Neural progenitor cell (in vitro differentiated cells): ENCODE data around the gene LILRA5. TPM values are rescaled to one million over a fixed set of nuclear protein-coding genes. Genes with fewer than 3 reads are reported as not detected.
"Not testable (repeated sequence)": the region's sequence is repeated elsewhere in the genome, so short reads cannot be mapped to it uniquely, and the experiment has no call there.

Experiments used
- DNase-seq: peaks from one replicate; pipeline ENCODE4 v3.0.0-alpha.2; 2016; ENCODE audit warnings: low spot score
- H2AFZ ChIP-seq: fragments of 200-600 bp; sonication (generic); replicated peaks from 2 replicates; pipeline ENCODE4 v1.6.1; 2016; ENCODE audit warnings: antibody characterized with exemption
- H3F3A ChIP-seq: fragments of 200-600 bp; sonication (generic); 2 replicates; pipeline ENCODE4 v1.6.1; 2016; ENCODE audit warnings: antibody characterized with exemption, low read depth
- H3K27ac ChIP-seq: fragments of 200-600 bp; sonication (generic); 2 replicates; pipeline ENCODE4 v1.5.1; 2016; ENCODE audit warnings: mild to moderate bottlenecking
- H3K27me3 ChIP-seq: fragments of 200-600 bp; sonication (generic); 2 replicates; pipeline ENCODE4 v1.6.1; 2016; ENCODE audit warnings: mild to moderate bottlenecking, moderate library complexity
- H3K36me3 ChIP-seq: fragments of 200-600 bp; sonication (generic); 2 replicates; pipeline ENCODE4 v1.5.1; 2016
- H3K4me1 ChIP-seq: fragments of 200-600 bp; sonication (generic); 2 replicates; pipeline ENCODE4 v1.6.1; 2016; ENCODE audit warnings: mixed run types
- H3K4me2 ChIP-seq: fragments of 200-600 bp; sonication (generic); 2 replicates; pipeline ENCODE4 v1.6.1; 2016
- H3K4me3 ChIP-seq: fragments of 200-600 bp; sonication (generic); 2 replicates; pipeline ENCODE4 v1.5.1; 2016
- H3K79me2 ChIP-seq: fragments of 200-600 bp; sonication (generic); 2 replicates; pipeline ENCODE4 v1.6.1; 2016; ENCODE audit warnings: low read depth
- H3K9ac ChIP-seq: fragments of 200-600 bp; sonication (generic); 2 replicates; pipeline ENCODE4 v1.6.1; 2016
- H3K9me3 ChIP-seq: fragments of 200-600 bp; sonication (generic); 2 replicates; pipeline ENCODE4 v1.5.1; 2016; ENCODE audit warnings: low read depth
- H4K20me1 ChIP-seq: fragments of 200-600 bp; sonication (generic); 2 replicates; pipeline ENCODE4 v1.6.1; 2016; ENCODE audit warnings: low read depth
- H3K27ac Mint-ChIP-seq: 3 replicates; pipeline ENCODE4 v1.8.0; 2021; ENCODE audit warnings: mixed read lengths
- H3K27me3 Mint-ChIP-seq: 2 replicates; pipeline ENCODE4 v1.8.0; 2022; ENCODE audit warnings: low read depth, mild to moderate bottlenecking, inconsistent platforms, moderate library complexity, mixed read lengths; ENCODE audit not compliant: insufficient read depth
- H3K36me3 Mint-ChIP-seq: 3 replicates; pipeline ENCODE4 v1.8.0; 2021; ENCODE audit warnings: mixed read lengths
- H3K4me1 Mint-ChIP-seq: 3 replicates; pipeline ENCODE4 v1.8.0; 2021; ENCODE audit warnings: mixed read lengths
- H3K4me3 Mint-ChIP-seq: 3 replicates; pipeline ENCODE4 v1.8.0; 2021; ENCODE audit warnings: mild to moderate bottlenecking, moderate library complexity, mixed read lengths
- H3K9me3 Mint-ChIP-seq: 3 replicates; pipeline ENCODE4 v1.8.0; 2020; ENCODE audit warnings: mixed read lengths
- EZH2 ChIP-seq: fragments of 200-600 bp; sonication (generic); IDR thresholded peaks from 2 replicates; pipeline ENCODE4 v1.6.1; 2017; ENCODE audit warnings: antibody characterized with exemption, mild to moderate bottlenecking, moderate library complexity
- EZH2phosphoT487 ChIP-seq: fragments of 200-600 bp; sonication (generic); IDR thresholded peaks from 2 replicates; pipeline ENCODE4 v1.6.1; 2017; ENCODE audit warnings: antibody characterized with exemption
- total RNA-seq: library from RNA; depleted of rRNA; stranded (reverse); fragments of >200 nt; gene quantifications from 2 replicates; pipeline ENCODE4 v1.2.3, GENCODE V29; 2015; ENCODE audit warnings: low replicate concordance
- TF ChIP-seq, protein P1 (sequence below): fragments of 200-600 bp; sonication (generic); IDR thresholded peaks from 2 replicates; pipeline ENCODE4 v1.5.1; 2017; ENCODE audit warnings: antibody characterized with exemption, mild to moderate bottlenecking

LILRA5 gene
- total RNA-seq, 1 donor from 2014 or later: not detected

- Histone ChIP-seq H3K4me3 (no peak overlapping the region), H3K4me1 (no peaks in the 10 kb centered on the region), H3K79me2 (no peaks in the 10 kb centered on the region), H4K20me1 (no peaks in the 10 kb centered on the region), H3K4me2 (no peak overlapping the region), H2AFZ (no peak overlapping the region), H3K9ac (no peak overlapping the region), H3K36me3 (no peaks in the 10 kb centered on the region), H3K9me3 (no peaks in the 10 kb centered on the region), H3F3A (no peaks in the 10 kb centered on the region), H3K27ac (no peak overlapping the region), H3K27me3 (peaks cover 6% of the 10 kb centered on the region)
- H3K27ac Mint-ChIP-seq: no peak overlapping the region
- peaks cover 6% of the 10 kb centered on the region for H3K27me3 Mint-ChIP-seq
- TF ChIP-seq, protein P1, sequence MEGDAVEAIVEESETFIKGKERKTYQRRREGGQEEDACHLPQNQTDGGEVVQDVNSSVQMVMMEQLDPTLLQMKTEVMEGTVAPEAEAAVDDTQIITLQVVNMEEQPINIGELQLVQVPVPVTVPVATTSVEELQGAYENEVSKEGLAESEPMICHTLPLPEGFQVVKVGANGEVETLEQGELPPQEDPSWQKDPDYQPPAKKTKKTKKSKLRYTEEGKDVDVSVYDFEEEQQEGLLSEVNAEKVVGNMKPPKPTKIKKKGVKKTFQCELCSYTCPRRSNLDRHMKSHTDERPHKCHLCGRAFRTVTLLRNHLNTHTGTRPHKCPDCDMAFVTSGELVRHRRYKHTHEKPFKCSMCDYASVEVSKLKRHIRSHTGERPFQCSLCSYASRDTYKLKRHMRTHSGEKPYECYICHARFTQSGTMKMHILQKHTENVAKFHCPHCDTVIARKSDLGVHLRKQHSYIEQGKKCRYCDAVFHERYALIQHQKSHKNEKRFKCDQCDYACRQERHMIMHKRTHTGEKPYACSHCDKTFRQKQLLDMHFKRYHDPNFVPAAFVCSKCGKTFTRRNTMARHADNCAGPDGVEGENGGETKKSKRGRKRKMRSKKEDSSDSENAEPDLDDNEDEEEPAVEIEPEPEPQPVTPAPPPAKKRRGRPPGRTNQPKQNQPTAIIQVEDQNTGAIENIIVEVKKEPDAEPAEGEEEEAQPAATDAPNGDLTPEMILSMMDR: no peak
- no peak for TF ChIP-seq EZH2
- no peak for TF ChIP-seq EZH2phosphoT487
- H3K36me3 Mint-ChIP-seq: no peaks in the 10 kb centered on the region
- no peaks in the 10 kb centered on the region for H3K4me1 Mint-ChIP-seq
- no peaks in the 10 kb centered on the region for H3K9me3 Mint-ChIP-seq
- no peak for DNase-seq
- no peak overlapping the region for H3K4me3 Mint-ChIP-seq
Measured at GRCh38 chr19:54279406-54279962, 33.5 kb downstream of the LILRA5 start.

GRCh38 chr19:54278571-54279195 lies 34.3 kb downstream of the LILRA5 start:
- not testable (repeated sequence) for H3K4me1 ChIP-seq, H3K36me3 ChIP-seq, H3K4me1 Mint-ChIP-seq, H3K79me2 ChIP-seq, H3K27me3 Mint-ChIP-seq, H3K27ac ChIP-seq, H3K4me3 Mint-ChIP-seq, H3K4me3 ChIP-seq, H3K36me3 Mint-ChIP-seq, H3K9ac ChIP-seq, H3K27me3 ChIP-seq, DNase-seq, H3F3A ChIP-seq, H2AFZ ChIP-seq, H3K9me3 Mint-ChIP-seq, H4K20me1 ChIP-seq, H3K4me2 ChIP-seq, H3K9me3 ChIP-seq, H3K27ac Mint-ChIP-seq

- H3K4me1 ChIP-seq, DNase-seq, H3K9me3 Mint-ChIP-seq, H3K9ac ChIP-seq, H3K4me3 Mint-ChIP-seq, H4K20me1 ChIP-seq, H3K9me3 ChIP-seq, H3K36me3 Mint-ChIP-seq, H3K79me2 ChIP-seq, H3K27ac Mint-ChIP-seq, H3K4me1 Mint-ChIP-seq, H2AFZ ChIP-seq, H3K4me2 ChIP-seq, H3K36me3 ChIP-seq, H3F3A ChIP-seq, H3K27ac ChIP-seq, H3K4me3 ChIP-seq, H3K27me3 Mint-ChIP-seq: not testable (repeated sequence)
- H3K27me3 ChIP-seq: peaks cover 11% of the 10 kb centered on the region
Measured at GRCh38 chr19:54278056-54278455, 34.9 kb downstream of the LILRA5 start.

GRCh38 chr19:54277111-54277615 lies 35.8 kb downstream of the LILRA5 start:
- H3K4me1 Mint-ChIP-seq, H3F3A ChIP-seq, H3K9me3 Mint-ChIP-seq, H3K79me2 ChIP-seq, H3K27me3 ChIP-seq, H3K4me3 ChIP-seq, H2AFZ ChIP-seq, H3K36me3 Mint-ChIP-seq, DNase-seq, H4K20me1 ChIP-seq, H3K4me2 ChIP-seq, H3K9me3 ChIP-seq, H3K27ac ChIP-seq, H3K4me1 ChIP-seq, H3K4me3 Mint-ChIP-seq, H3K27me3 Mint-ChIP-seq, H3K27ac Mint-ChIP-seq, H3K36me3 ChIP-seq, H3K9ac ChIP-seq: not testable (repeated sequence)

DNA sequence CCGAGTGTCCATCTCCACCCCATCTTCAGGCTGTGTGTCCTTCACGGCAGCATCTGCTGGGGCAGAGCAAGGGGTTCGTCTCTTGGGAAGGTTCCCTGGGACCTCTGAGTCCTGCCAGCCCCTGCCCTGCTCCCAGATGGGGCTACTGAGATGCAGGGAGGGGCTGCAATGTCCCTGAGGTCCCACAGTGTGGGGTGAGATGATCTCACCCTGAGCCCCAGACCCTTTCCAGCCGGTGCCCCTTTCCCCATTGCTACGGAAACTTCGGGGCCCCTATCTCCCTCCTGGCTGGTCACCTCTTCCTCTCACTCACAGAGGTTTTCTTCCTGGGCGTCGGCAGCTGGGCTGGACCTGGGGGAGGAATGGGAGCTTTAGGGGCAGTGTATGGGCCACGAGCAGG lies 37.0 kb downstream of the LILRA5 start:
- no peaks in the 10 kb centered on the region for H3K9me3 ChIP-seq
- H3K4me2 ChIP-seq: no peak overlapping the region
- H3K27me3 Mint-ChIP-seq: peaks cover 7% of the 10 kb centered on the region

DNA sequence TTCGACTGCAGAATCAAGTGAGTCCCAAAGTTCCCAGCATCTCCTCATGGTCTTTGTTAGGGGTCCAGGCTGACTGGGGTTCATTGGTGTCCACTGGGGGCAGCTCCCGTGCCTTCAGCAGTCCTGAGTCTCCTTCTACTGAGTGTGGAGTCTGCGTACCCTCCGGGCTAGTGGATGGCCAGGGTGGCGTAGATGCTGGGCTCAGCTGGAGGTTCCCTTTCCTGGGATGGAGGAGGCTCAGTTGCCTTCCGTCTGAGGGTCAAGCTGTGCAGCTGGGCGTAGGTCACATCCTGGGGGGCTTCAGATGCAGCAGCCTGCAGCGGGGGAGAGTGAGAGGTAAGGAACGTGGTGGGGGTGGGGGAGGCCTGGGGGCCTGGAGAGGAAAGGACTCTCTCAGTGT lies 38.5 kb downstream of the LILRA5 start:
- not testable (repeated sequence) for H3K27ac Mint-ChIP-seq, H3F3A ChIP-seq

More for the DNA sequence above, 37.0 kb downstream of the LILRA5 start:
- H3K36me3 Mint-ChIP-seq: no peaks in the 10 kb centered on the region
- H3K9ac ChIP-seq: no peak overlapping the region
- no peaks in the 10 kb centered on the region for H3K36me3 ChIP-seq
- no peaks in the 10 kb centered on the region for H3K79me2 ChIP-seq
- no peak overlapping the region for H3K27ac Mint-ChIP-seq
- no peak for TF ChIP-seq EZH2phosphoT487
- TF ChIP-seq, protein P1: no peak
- no peak for TF ChIP-seq EZH2
- no peaks in the 10 kb centered on the region for H3K9me3 Mint-ChIP-seq
- H3K4me3 ChIP-seq: no peak overlapping the region
- no peak overlapping the region for H3K27ac ChIP-seq
- DNase-seq: no peak
- no peak overlapping the region for H2AFZ ChIP-seq
- H4K20me1 ChIP-seq: no peaks in the 10 kb centered on the region
- no peaks in the 10 kb centered on the region for H3K4me1 Mint-ChIP-seq
- no peaks in the 10 kb centered on the region for H3F3A ChIP-seq
- no peak overlapping the region for H3K4me3 Mint-ChIP-seq
- no peaks in the 10 kb centered on the region for H3K4me1 ChIP-seq
- H3K27me3 ChIP-seq: peaks cover 5% of the 10 kb centered on the region

More for the DNA sequence above, 38.5 kb downstream of the LILRA5 start:
- not testable (repeated sequence) for H3K4me3 Mint-ChIP-seq, H3K9me3 ChIP-seq, H3K4me3 ChIP-seq, H3K9me3 Mint-ChIP-seq, H3K4me2 ChIP-seq, H3K27ac ChIP-seq, H3K4me1 Mint-ChIP-seq, H3K9ac ChIP-seq, DNase-seq, H3K4me1 ChIP-seq, H2AFZ ChIP-seq, H3K79me2 ChIP-seq, H3K27me3 Mint-ChIP-seq, H4K20me1 ChIP-seq, H3K36me3 Mint-ChIP-seq, H3K36me3 ChIP-seq
- peaks cover 17% of the 10 kb centered on the region for H3K27me3 ChIP-seq
